Right renal pelvis (tissue), 4 donors: ENCODE results near the gene TRPM1. TPM values are rescaled to one million over a fixed set of nuclear protein-coding genes. Genes with fewer than 3 reads are reported as not detected.
"Not testable (repeated sequence)": the region's sequence is repeated elsewhere in the genome, so short reads cannot be mapped to it uniquely, and the experiment has no call there.

Experiments
- DNase-seq, 4 donors: peaks; one replicate each; pipeline ENCODE4 v3.0.0-alpha.2; 2013; ENCODE audit warnings: low read depth in 4 of 4, low spot score in 3 of 4, missing footprints in 1 of 4
- polyA plus RNA-seq, 4 donors: library from polyadenylated mRNA; unstranded; fragments of 120-200 nt; gene quantifications; one replicate each; pipeline ENCODE4 v1.2.1, GENCODE V29; 2013; ENCODE audit not compliant: insufficient read length in 4 of 4

TRPM1 gene
- polyA plus RNA-seq, 4 donors = 0.20 to 0.53 (median 0.36) TPM

GRCh38 chr15:31127596-31128261 lies 26.2 kb upstream of the TRPM1 start:
- no peak for DNase-seq

- no peak for DNase-seq
These were observed 23.5 kb upstream of the TRPM1 start for GRCh38 chr15:31125061-31125460.

- no peak for DNase-seq
These were observed 15.0 kb upstream of the TRPM1 start for GRCh38 chr15:31116423-31117030.

- no peak for DNase-seq
These were observed 9.6 kb upstream of the TRPM1 start for GRCh38 chr15:31111091-31111647.

- no peak for DNase-seq
These were observed 7.3 kb upstream of the TRPM1 start for GRCh38 chr15:31108836-31109235.

- DNase-seq = no peak
These were observed 5.2 kb upstream of the TRPM1 start for GRCh38 chr15:31106495-31107300.

GRCh38 chr15:31104003-31104402 lies 2.5 kb upstream of the TRPM1 start:
- no peak for DNase-seq

GRCh38 chr15:31102374-31103342 lies 1.1 kb upstream of the TRPM1 start:
- no peak for DNase-seq

- no peak for DNase-seq
These were observed 455 bp upstream of the TRPM1 start for GRCh38 chr15:31102039-31102321.

GRCh38 chr15:31100738-31101137 lies 787 bp downstream of the TRPM1 start:
- no peak for DNase-seq

GRCh38 chr15:31098953-31099740 lies 2.4 kb downstream of the TRPM1 start:
- DNase-seq = no peak

- DNase-seq = peak in 3 of 4 donors; percentile 23 to 46 (median 45)
These were observed 3.0 kb downstream of the TRPM1 start for GRCh38 chr15:31098491-31098917.

- DNase-seq = no peak
These were observed 5.0 kb downstream of the TRPM1 start for GRCh38 chr15:31096563-31096962.

- DNase-seq = no peak
These were observed 10.0 kb downstream of the TRPM1 start for GRCh38 chr15:31091481-31091880.

GRCh38 chr15:31090766-31091165 lies 10.8 kb downstream of the TRPM1 start:
- DNase-seq = no peak

GRCh38 chr15:31089368-31090047 lies 12.0 kb downstream of the TRPM1 start:
- no peak for DNase-seq

- DNase-seq = no peak
These were observed 12.7 kb downstream of the TRPM1 start for GRCh38 chr15:31088672-31089367.

- DNase-seq = not testable (repeated sequence)
These were observed 13.5 kb downstream of the TRPM1 start for GRCh38 chr15:31088041-31088440.
